Measurements from ENCODE around the gene LYSMD3. TPM values are rescaled to one million over a fixed set of nuclear protein-coding genes. Genes with fewer than 3 reads are reported as not detected.
A peak's percentile ranks its signal among the peaks of the same experiment; 100 is the strongest.

The LYSMD3 gene
- total and polyA plus RNA-seq, 9 of the 15 experiments (the other 6 are each of a cell fraction or from before 2014, with no cell fraction given), result 9.5 to 42.3 (median 20.7) TPM

GRCh38 chr5:90558344-90559192, 29.2 kb upstream of the LYSMD3 start, which contains the start of gene ADGRV1 (continued):
- peak in 1 of 2 experiments; percentile 99; a peak in 2 of 4 replicates for TF ChIP-seq FOXK2 (conservative IDR thresholded peaks at IDR 0.05 in 1 of 2, IDR thresholded peaks at IDR 0.05 in 1 of 2; ENCODE audit: low read depth in 2 of 2)
- no peak for TF ChIP-seq BCOR (IDR thresholded peaks at IDR 0.05)
- no peak for TF ChIP-seq STAT5B (CRISPR knock-in tag; IDR thresholded peaks at IDR 0.05)
- TF ChIP-seq VEZF1 (CRISPR knock-in tag; IDR thresholded peaks at IDR 0.05), result peak; percentile 83
- peak; percentile 83 for TF ChIP-seq ZEB2 (IDR thresholded peaks at IDR 0.05)
- TF ChIP-seq AFF4 (CRISPR knock-in tag; IDR thresholded peaks at IDR 0.05), result no peak
- peak; percentile 60; the same call in 1 of the 2 replicates for TF ChIP-seq SUPT5H (IDR thresholded peaks at IDR 0.05)
- peak; percentile 17; the same call in 1 of the 2 replicates for TF ChIP-seq EP400 (IDR thresholded peaks at IDR 0.05)
- TF ChIP-seq ATF7 (IDR thresholded peaks at IDR 0.05), result peak; percentile 99
- no peak for TF ChIP-seq ZNF3 (CRISPR knock-in tag; IDR thresholded peaks at IDR 0.05)
- TF ChIP-seq PCBP1 (IDR thresholded peaks at IDR 0.05; ENCODE audit: low read depth, low read length, poor library complexity, severe bottlenecking), result peak; percentile 67
- peak; percentile 74; the same call in 1 of the 2 replicates for TF ChIP-seq RB1 (IDR thresholded peaks at IDR 0.05; ENCODE audit: low read depth)
- peak; percentile 81 for TF ChIP-seq CXXC5 (CRISPR knock-in tag; IDR thresholded peaks at IDR 0.05)
- peak; percentile 81 for TF ChIP-seq ZNF263 (CRISPR knock-in tag; IDR thresholded peaks at IDR 0.05; ENCODE audit: borderline replicate concordance)
- no peak for TF ChIP-seq IRF9 (tag; IDR thresholded peaks at IDR 0.05)
- peak; percentile 89; the same call in 1 of the 2 replicates for TF ChIP-seq MBD2 (IDR thresholded peaks at IDR 0.05; ENCODE audit: borderline replicate concordance, low read depth)
- peak; percentile 93 for TF ChIP-seq JUND (IDR thresholded peaks at IDR 0.05; ENCODE audit: borderline replicate concordance, low read depth, low read length)
- TF ChIP-seq JUND (tag; IDR thresholded peaks at IDR 0.05; ENCODE audit: borderline replicate concordance, low read depth, low read length), result no peak
- TF ChIP-seq KDM1A (IDR thresholded peaks at IDR 0.05), result peak; percentile 69 to 70; a peak in 3 of 4 replicates
- peak; percentile 71 for TF ChIP-seq TAF1 (IDR thresholded peaks at IDR 0.05; ENCODE audit: control insufficient read depth, extremely low read depth, insufficient read depth, low read length, severe bottlenecking)
- peak; percentile 87; the same call in 1 of the 2 replicates for TF ChIP-seq TFAP4 (CRISPR knock-in tag; IDR thresholded peaks at IDR 0.05; ENCODE audit: borderline replicate concordance)

All from K562 (cell line).